Mammary epithelial cell (primary cell): ENCODE results near the gene CFAP299.

Experiments
- CTCF ChIP-seq, 2 donors: IDR thresholded peaks in 1 of 2; conservative IDR thresholded peaks in 1 of 2; 2 replicates each; pipeline ENCODE4 v1.5.1; 2011 to 2012; ENCODE audit warnings: inconsistent platforms in 2 of 2, low read length in 2 of 2, mild to moderate bottlenecking in 2 of 2, control low read depth in 1 of 2, low read depth in 1 of 2; ENCODE audit not compliant: insufficient read depth in 1 of 2; ENCODE audit errors: extremely low read depth in 1 of 2
- EZH2 ChIP-seq: IDR thresholded peaks from 2 replicates; pipeline ENCODE4 v1.6.1; 2012; ENCODE audit warnings: low read length, inconsistent platforms, borderline replicate concordance

DNA sequence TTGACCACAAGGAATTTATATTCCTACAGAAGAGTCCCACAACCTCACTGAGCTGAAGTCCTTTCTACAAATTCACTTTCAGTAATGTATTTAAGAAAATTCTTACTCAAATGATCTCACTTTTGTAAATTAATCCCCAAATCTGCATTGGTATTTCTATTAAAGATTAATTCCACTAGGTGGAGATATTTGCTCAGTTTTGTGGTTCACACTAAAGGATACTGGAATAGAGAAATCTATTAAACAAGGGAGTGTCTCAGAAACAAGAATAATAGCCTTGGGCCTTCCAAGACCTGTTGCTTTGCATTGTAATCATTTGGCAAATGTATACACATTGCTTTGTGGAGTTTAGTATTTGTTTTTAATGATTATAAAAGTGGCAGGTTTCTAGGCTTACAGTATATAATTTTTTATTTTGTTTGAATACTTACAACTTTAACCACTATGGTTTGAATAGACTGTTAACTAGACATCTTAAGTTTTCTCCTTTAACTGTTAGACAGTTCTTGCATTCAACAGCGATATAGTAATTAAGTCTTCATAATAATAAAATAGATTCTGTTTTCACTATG, 25.9 kb downstream of the CFAP299 start:
- TF ChIP-seq CTCF (conservative IDR thresholded peaks at IDR 0.05 in 1 of 2, IDR thresholded peaks at IDR 0.05 in 1 of 2; ENCODE audit: extremely low read depth in 1 of 2, insufficient read depth in 1 of 2, low read depth in 1 of 2, low read length in 2 of 2) (peak; percentile 27 to 41), EZH2 (no peak)
